ENCODE measurements around the gene ATG16L2. TPM values are rescaled to one million over a fixed set of nuclear protein-coding genes. Genes with fewer than 3 reads are reported as not detected.

ATG16L2 gene
- total and polyA plus RNA-seq, 9 of the 15 experiments (the other 6 are each of a cell fraction or from before 2014, with no cell fraction given), result 0.18 to 11.2 (median 6.2) TPM

DNA sequence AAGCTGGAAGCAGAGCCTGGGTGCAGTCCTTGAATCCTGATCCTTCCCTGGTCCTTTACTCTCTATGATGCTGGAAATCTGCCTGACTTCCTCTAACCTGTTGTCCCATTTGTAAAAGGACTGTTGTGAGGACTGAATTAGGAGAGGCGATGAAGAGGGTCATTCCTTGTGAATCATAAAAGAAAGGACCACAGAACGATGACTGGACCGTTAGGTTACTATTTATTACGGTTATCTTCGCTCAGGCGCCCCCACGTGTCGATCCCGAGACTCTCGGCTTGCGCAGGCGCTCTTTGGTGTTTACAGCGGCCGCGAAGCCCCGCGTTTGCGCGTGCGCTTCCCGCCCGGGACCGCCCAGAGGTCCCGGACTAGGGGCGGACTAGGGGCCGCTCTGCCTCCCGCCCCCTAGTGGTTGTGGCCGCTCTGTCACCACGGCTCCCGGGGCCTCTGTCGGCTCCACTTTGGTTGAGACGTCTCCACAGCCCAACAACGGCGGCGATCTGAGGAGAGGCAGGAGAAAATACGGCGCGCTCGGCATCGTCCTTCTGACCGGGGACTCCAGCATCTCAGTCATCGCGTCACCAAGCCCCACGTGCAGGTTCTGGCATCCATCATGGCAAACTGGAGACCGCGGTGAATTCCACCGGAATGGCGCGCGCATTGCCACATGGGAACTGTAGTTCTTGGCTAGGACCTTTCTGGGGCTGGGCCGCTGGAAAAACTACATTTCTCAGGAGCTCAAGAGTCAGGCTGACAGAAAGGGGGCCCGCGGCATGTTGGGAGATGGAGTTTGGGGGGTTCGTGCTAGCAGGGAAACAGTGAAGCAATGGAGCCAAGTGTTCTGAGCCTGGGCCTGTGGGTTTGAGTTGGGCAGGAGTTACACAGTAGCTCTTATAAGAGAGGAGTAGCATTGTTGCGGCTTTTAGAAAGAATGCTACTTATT lies 20.5 kb upstream of the ATG16L2 start, which contains the start of gene STARD10 (continued):
- TF ChIP-seq FOXA3 (CRISPR knock-in tag; conservative IDR thresholded peaks at IDR 0.05 in 1 of 2, IDR thresholded peaks at IDR 0.05 in 1 of 2), result peak in 1 of 2 experiments; percentile 84; a peak in 3 of 4 replicates
- TF ChIP-seq ERF (CRISPR knock-in tag; IDR thresholded peaks at IDR 0.05), result 0 out of 2 replicates have a peak, but pooled peaks have one; percentile 66
- TF ChIP-seq MYC (IDR thresholded peaks at IDR 0.05; ENCODE audit: low read depth, low read length), result peak; percentile 47
- TF ChIP-seq MYC (CRISPR knock-in tag; IDR thresholded peaks at IDR 0.05; ENCODE audit: borderline replicate concordance, low read depth), result peak; percentile 60; the same call in 1 of the 2 replicates
- peak; percentile 72 for TF ChIP-seq ESRRA (IDR thresholded peaks at IDR 0.05; ENCODE audit: borderline replicate concordance, low read depth)
- peak; percentile 91 for TF ChIP-seq ZNF143 (CRISPR knock-in tag; IDR thresholded peaks at IDR 0.05)
- TF ChIP-seq FOXJ2 (tag; IDR thresholded peaks at IDR 0.05), result peak; percentile 90
- no peak; the same call in 1 of the 2 replicates for TF ChIP-seq HLTF (IDR thresholded peaks at IDR 0.05)
- peak; percentile 84 for TF ChIP-seq MGA (IDR thresholded peaks at IDR 0.05)
- TF ChIP-seq USF1 (CRISPR knock-in tag; IDR thresholded peaks at IDR 0.05), result peak; percentile 90
- TF ChIP-seq ADNP (tag; IDR thresholded peaks at IDR 0.05), result peak; percentile 52; the same call in 1 of the 2 replicates
- peak; percentile 67 for TF ChIP-seq SMC3 (conservative IDR thresholded peaks at IDR 0.05; ENCODE audit: insufficient read depth, low read depth, low read length)
- TF ChIP-seq ZNF197 (CRISPR knock-in tag; IDR thresholded peaks at IDR 0.05; ENCODE audit: low read depth), result peak; percentile 66; the same call in 1 of the 2 replicates
- TF ChIP-seq RAD51 (IDR thresholded peaks at IDR 0.05; ENCODE audit: borderline replicate concordance, low read depth), result peak; percentile 33; the same call in 1 of the 2 replicates
- TF ChIP-seq NRF1 (conservative IDR thresholded peaks at IDR 0.05 in 1 of 2, IDR thresholded peaks at IDR 0.05 in 1 of 2), result peak; percentile 97

Measured in K562 (cell line).